Mesenchymal stem cell (in vitro differentiated cells and primary cell): ENCODE measurements around the gene FAAP24.
A peak's percentile ranks its signal among the peaks of the same experiment; 100 is the strongest.
"Not testable (repeated sequence)": the region's sequence is repeated elsewhere in the genome, so short reads cannot be mapped to it uniquely, and the experiment has no call there.

ENCODE experiments used
- DNase-seq: peaks from one replicate; pipeline ENCODE4 v3.0.0-alpha.2; 2013
- H2AFZ ChIP-seq: one replicate; pipeline ENCODE4 v1.6.1; 2013; ENCODE audit warnings: low read depth, mild to moderate bottlenecking, control low read depth, inconsistent platforms, low read length, moderate library complexity
- H2AK5ac ChIP-seq: 2 replicates; pipeline ENCODE4 v1.6.1; 2013; ENCODE audit warnings: low read length, moderate library complexity, mild to moderate bottlenecking, inconsistent platforms; ENCODE audit not compliant: severe bottlenecking
- H2BK120ac ChIP-seq: one replicate; pipeline ENCODE4 v1.6.1; 2013; ENCODE audit warnings: low read depth, mild to moderate bottlenecking, inconsistent platforms, low read length, moderate library complexity
- H2BK12ac ChIP-seq, 2 experiments: one replicate each; pipeline ENCODE4 v1.6.1; 2013; ENCODE audit warnings: inconsistent platforms in 2 of 2, low read length in 2 of 2, mild to moderate bottlenecking in 2 of 2, moderate library complexity in 2 of 2, control low read depth in 1 of 2
- H2BK15ac ChIP-seq: one replicate; pipeline ENCODE4 v1.6.1; 2013; ENCODE audit warnings: mild to moderate bottlenecking, low read depth, inconsistent platforms; ENCODE audit not compliant: poor library complexity, severe bottlenecking
- H2BK5ac ChIP-seq: 2 replicates; pipeline ENCODE4 v1.6.1; 2013; ENCODE audit warnings: low read depth, mild to moderate bottlenecking, low read length, control low read depth, inconsistent platforms; ENCODE audit not compliant: poor library complexity, severe bottlenecking
- H3K14ac ChIP-seq, 2 experiments: one replicate each; pipeline ENCODE4 v1.6.1; 2013; ENCODE audit warnings: inconsistent platforms in 2 of 2, low read length in 2 of 2, control low read depth in 1 of 2, mild to moderate bottlenecking in 1 of 2, moderate library complexity in 1 of 2
- H3K18ac ChIP-seq, 2 experiments: one replicate each; pipeline ENCODE4 v1.6.1; 2013; ENCODE audit warnings: inconsistent platforms in 2 of 2, low read length in 2 of 2, control low read depth in 1 of 2, low read depth in 1 of 2, mild to moderate bottlenecking in 1 of 2
- H3K23ac ChIP-seq, 2 experiments: one replicate each; pipeline ENCODE4 v1.6.1; 2013; ENCODE audit warnings: inconsistent platforms in 2 of 2, low read length in 2 of 2, mild to moderate bottlenecking in 2 of 2, moderate library complexity in 2 of 2, control low read depth in 1 of 2
- H3K27ac ChIP-seq: 2 replicates; pipeline ENCODE4 v1.5.1; 2013; ENCODE audit warnings: mild to moderate bottlenecking, moderate library complexity, low read length, control low read depth, inconsistent platforms; ENCODE audit not compliant: poor library complexity, severe bottlenecking
- H3K27me3 ChIP-seq, 2 experiments: 2 replicates each; pipeline versions ENCODE4 v1.6.1 to v1.7.0; 2013; ENCODE audit warnings: low read length in 2 of 2, mild to moderate bottlenecking in 2 of 2, moderate library complexity in 2 of 2, control low read depth in 1 of 2, inconsistent platforms in 1 of 2; ENCODE audit not compliant: control insufficient read depth in 1 of 2, insufficient read depth in 1 of 2
- H3K36me3 ChIP-seq, 2 experiments: 2 replicates each; pipeline versions ENCODE4 v1.6.1 to v1.7.0; 2013; ENCODE audit warnings: low read length in 2 of 2, control low read depth in 1 of 2, inconsistent platforms in 1 of 2, low read depth in 1 of 2, mild to moderate bottlenecking in 1 of 2; ENCODE audit not compliant: insufficient read depth in 2 of 2, control insufficient read depth in 1 of 2
- H3K4ac ChIP-seq, 2 experiments: one replicate each; pipeline ENCODE4 v1.6.1; 2013; ENCODE audit warnings: inconsistent platforms in 2 of 2, low read length in 2 of 2, mild to moderate bottlenecking in 2 of 2, moderate library complexity in 2 of 2, control low read depth in 1 of 2, low read depth in 1 of 2
- H3K4me1 ChIP-seq: 2 replicates; pipeline ENCODE4 v1.6.1; 2013; ENCODE audit warnings: low read depth, low read length, control low read depth; ENCODE audit not compliant: control insufficient read depth, insufficient read depth
- H3K4me2 ChIP-seq: 2 replicates; pipeline ENCODE4 v1.6.1; 2013; ENCODE audit warnings: low read length, mild to moderate bottlenecking, inconsistent platforms; ENCODE audit not compliant: poor library complexity, severe bottlenecking
- H3K4me3 ChIP-seq, 2 experiments: 2 replicates each; pipeline versions ENCODE4 v1.5.1 to v1.7.0; 2013; ENCODE audit warnings: low read length in 2 of 2, mild to moderate bottlenecking in 2 of 2, control low read depth in 1 of 2, low read depth in 1 of 2; ENCODE audit not compliant: insufficient read depth in 1 of 2
- H3K79me1 ChIP-seq: replicated peaks from 2 replicates; pipeline ENCODE4 v1.6.1; 2013; ENCODE audit warnings: mild to moderate bottlenecking, control low read depth, low read length, inconsistent platforms; ENCODE audit not compliant: poor library complexity, severe bottlenecking
- H3K9ac ChIP-seq: 2 replicates; pipeline ENCODE4 v1.7.0; 2013; ENCODE audit warnings: mild to moderate bottlenecking, low read length, moderate library complexity
- H3K9me3 ChIP-seq: 2 replicates; pipeline ENCODE4 v1.7.0; 2013; ENCODE audit warnings: mild to moderate bottlenecking, low read length; ENCODE audit not compliant: control insufficient read depth
- H4K8ac ChIP-seq: one replicate; pipeline ENCODE4 v1.6.1; 2013; ENCODE audit warnings: inconsistent platforms, mild to moderate bottlenecking, low read length, moderate library complexity
- H4K91ac ChIP-seq: one replicate; pipeline ENCODE4 v1.6.1; 2013; ENCODE audit warnings: mild to moderate bottlenecking, low read length, inconsistent platforms
- WGBS: methylation state at CpG from one replicate; pipeline ENCODE4 v1.1.7; 2013; ENCODE audit warnings: mixed read lengths; 5-methylcytosine and 5-hydroxymethylcytosine counted together

The FAAP24 gene

GRCh38 chr19:32997061-32997464 is 25.0 kb downstream of the FAAP24 start:
- peaks cover 0 to 57% of the 10 kb centered on the region in 2 experiments for H3K36me3 ChIP-seq
- H3K27ac ChIP-seq: not testable (repeated sequence)

GRCh38 chr19:32997716-32998355 is 25.8 kb downstream of the FAAP24 start:
- H2BK5ac ChIP-seq: no peak overlapping the region
- no peak overlapping the region for H4K91ac ChIP-seq
- no peak overlapping the region for H2BK12ac ChIP-seq
- no peak overlapping the region for H3K18ac ChIP-seq
- H3K9ac ChIP-seq: no peak overlapping the region
- H3K23ac ChIP-seq: no peak overlapping the region
- H2AK5ac ChIP-seq: no peak overlapping the region
- H2BK120ac ChIP-seq: no peak overlapping the region
- no peaks in the 10 kb centered on the region for H3K27me3 ChIP-seq
- H2AFZ ChIP-seq: no peak overlapping the region
- H3K4ac ChIP-seq: no peak overlapping the region
- H3K4me3 ChIP-seq: no peak overlapping the region
- no peak for DNase-seq
- peaks cover 9% of the 10 kb centered on the region for H3K79me1 ChIP-seq
- peaks cover 0 to 58% of the 10 kb centered on the region in 2 experiments for H3K36me3 ChIP-seq
- H3K4me1 ChIP-seq: peaks cover 9% of the 10 kb centered on the region
- H4K8ac ChIP-seq: no peak overlapping the region
- no peak overlapping the region for H3K4me2 ChIP-seq
- no peak overlapping the region for H2BK15ac ChIP-seq
- no peak overlapping the region for H3K27ac ChIP-seq
- no peak overlapping the region for H3K14ac ChIP-seq
- H3K9me3 ChIP-seq: no peaks in the 10 kb centered on the region
- 97% methylated on average over 14 of the region's 14 CpGs for WGBS

More at GRCh38 chr19:32997061-32997464, 25.0 kb downstream of the FAAP24 start:
- not testable (repeated sequence) for H3K4me1 ChIP-seq, H3K4me3 ChIP-seq, H3K4me2 ChIP-seq, H3K79me1 ChIP-seq, H3K18ac ChIP-seq, H2BK15ac ChIP-seq, H3K9me3 ChIP-seq, H3K4ac ChIP-seq, H3K14ac ChIP-seq, H4K91ac ChIP-seq, H3K9ac ChIP-seq, H4K8ac ChIP-seq, H2BK5ac ChIP-seq, H3K23ac ChIP-seq, H3K27me3 ChIP-seq, H2AFZ ChIP-seq, H2BK120ac ChIP-seq, H2BK12ac ChIP-seq, H2AK5ac ChIP-seq
- peak; percentile 18 for DNase-seq
- WGBS: 59% methylated on average over 4 of the region's 7 CpGs

GRCh38 chr19:32998722-32999121 is 26.7 kb downstream of the FAAP24 start:
- no peak overlapping the region for H3K4me2 ChIP-seq
- H3K18ac ChIP-seq: no peak overlapping the region
- no peak overlapping the region for H3K14ac ChIP-seq
- H3K9ac ChIP-seq: no peak overlapping the region
- no peak overlapping the region for H3K4ac ChIP-seq
- 88% methylated on average over 3 of the region's 3 CpGs for WGBS
- H2BK5ac ChIP-seq: no peak overlapping the region
- no peak overlapping the region for H2BK120ac ChIP-seq
- H2AK5ac ChIP-seq: no peak overlapping the region
- peaks cover 11% of the 10 kb centered on the region for H3K4me1 ChIP-seq
- no peaks in the 10 kb centered on the region for H3K27me3 ChIP-seq
- H3K9me3 ChIP-seq: no peaks in the 10 kb centered on the region
- DNase-seq: no peak
- H3K79me1 ChIP-seq: peaks cover 7% of the 10 kb centered on the region
- no peak overlapping the region for H2AFZ ChIP-seq
- no peak overlapping the region for H4K91ac ChIP-seq
- no peak overlapping the region for H4K8ac ChIP-seq
- H3K23ac ChIP-seq: no peak overlapping the region
- H3K4me3 ChIP-seq: no peak overlapping the region
- H2BK12ac ChIP-seq: no peak overlapping the region
- peaks cover 0 to 57% of the 10 kb centered on the region in 2 experiments for H3K36me3 ChIP-seq
- no peak overlapping the region for H2BK15ac ChIP-seq
- no peak overlapping the region for H3K27ac ChIP-seq

GRCh38 chr19:33000510-33000909 is 28.5 kb downstream of the FAAP24 start:
- H2BK120ac ChIP-seq: no peak overlapping the region
- WGBS: 96% methylated on average over 8 of the region's 8 CpGs
- H3K79me1 ChIP-seq: peaks cover 9% of the 10 kb centered on the region

More at GRCh38 chr19:33000510-33000909, 28.5 kb downstream of the FAAP24 start:
- peaks cover 0 to 54% of the 10 kb centered on the region in 2 experiments for H3K36me3 ChIP-seq
- H3K23ac ChIP-seq: no peak overlapping the region
- H2BK12ac ChIP-seq: no peak overlapping the region
- H3K4me3 ChIP-seq: no peak overlapping the region
- no peak overlapping the region for H4K8ac ChIP-seq
- H3K27me3 ChIP-seq: no peaks in the 10 kb centered on the region
- no peak overlapping the region for H3K27ac ChIP-seq
- no peak overlapping the region for H2BK5ac ChIP-seq
- no peak overlapping the region for H2AFZ ChIP-seq
- H3K14ac ChIP-seq: no peak overlapping the region
- H4K91ac ChIP-seq: no peak overlapping the region
- no peak overlapping the region for H3K4ac ChIP-seq
- no peak overlapping the region for H3K18ac ChIP-seq
- no peaks in the 10 kb centered on the region for H3K9me3 ChIP-seq
- no peak for DNase-seq
- H2BK15ac ChIP-seq: no peak overlapping the region
- H3K9ac ChIP-seq: no peak overlapping the region
- peaks cover 11% of the 10 kb centered on the region for H3K4me1 ChIP-seq
- H3K4me2 ChIP-seq: no peak overlapping the region
- H2AK5ac ChIP-seq: no peak overlapping the region
